Caco-2 (cell line): ENCODE results near the gene ZC3H6. TPM values are rescaled to one million over a fixed set of nuclear protein-coding genes. Genes with fewer than 3 reads are reported as not detected.

Experiments used
- BruUV-seq: library from RNA; stranded (reverse); fragments of 400-500 nt; replicated peaks from 2 replicates; lab custom pipeline; 2021; lab: Mats Ljungman, UMichigan
- CTCF ChIA-PET: fragments of 300-600 bp; sonication (Branson Sonifier 250); formaldehyde crosslinking; loops from one replicate; lab custom pipeline; 2022; ENCODE audit warnings: antibody characterized with exemption; lab: Charles Lee
- POLR2A ChIA-PET: fragments of 300-600 bp; sonication (Branson Sonifier 250); formaldehyde crosslinking; loops from one replicate; lab custom pipeline; 2022; ENCODE audit warnings: antibody characterized with exemption; lab: Charles Lee
- DNase-seq, 2 experiments: peaks; one replicate each; pipeline versions ENCODE4 v3.0.0 to v3.0.0-alpha.2; 2020 to 2022
- H3K27me3 ChIP-seq: replicated peaks from 2 replicates; pipeline ENCODE4 v1.6.0; 2011; ENCODE audit warnings: low read length; ENCODE audit not compliant: control insufficient read depth, insufficient read depth
- H3K36me3 ChIP-seq: 2 replicates; pipeline ENCODE4 v1.5.1; 2011; ENCODE audit warnings: low read length; ENCODE audit not compliant: control insufficient read depth, insufficient read depth
- H3K4me1 ChIP-seq: fragments of 250-450 bp; sonication (Bioruptor Pico); 2 replicates; pipeline ENCODE4 v1.5.1; 2020; ENCODE audit warnings: mild to moderate bottlenecking
- H3K4me3 ChIP-seq: 2 replicates; pipeline ENCODE4 v1.5.1; 2011; ENCODE audit warnings: low read depth, mild to moderate bottlenecking, control low read depth, low read length
- H3K9me3 ChIP-seq: fragments of 250-450 bp; sonication (Bioruptor Pico); 2 replicates; pipeline ENCODE4 v1.5.1; 2020; ENCODE audit warnings: mild to moderate bottlenecking, moderate library complexity
- H3K27ac Mint-ChIP-seq: one replicate; pipeline ENCODE4 v1.8.0; 2022; ENCODE audit warnings: mixed read lengths; ENCODE audit not compliant: unreplicated experiment
- H3K27me3 Mint-ChIP-seq: one replicate; pipeline ENCODE4 v1.8.0; 2022; ENCODE audit warnings: mixed read lengths; ENCODE audit not compliant: insufficient read depth, unreplicated experiment
- H3K36me3 Mint-ChIP-seq: one replicate; pipeline ENCODE4 v1.8.0; 2022; ENCODE audit warnings: mild to moderate bottlenecking, mixed read lengths; ENCODE audit not compliant: insufficient read depth, unreplicated experiment
- H3K4me1 Mint-ChIP-seq: one replicate; pipeline ENCODE4 v1.8.0; 2022; ENCODE audit warnings: low read depth, mixed read lengths; ENCODE audit not compliant: unreplicated experiment
- H3K4me3 Mint-ChIP-seq: one replicate; pipeline ENCODE4 v1.8.0; 2022; ENCODE audit warnings: mild to moderate bottlenecking, moderate library complexity, mixed read lengths; ENCODE audit not compliant: unreplicated experiment
- H3K9me3 Mint-ChIP-seq: one replicate; pipeline ENCODE4 v1.8.0; 2022; ENCODE audit warnings: mixed read lengths; ENCODE audit not compliant: unreplicated experiment
- intact Hi-C: fragments of 100-400 bp; cut with micrococcal nuclease; formaldehyde crosslinking; loops from one replicate; pipeline ENCODE4 v1.10.0; 2022; ENCODE audit not compliant: unreplicated experiment
- total RNA-seq: library from RNA; stranded (reverse); gene quantifications from 2 replicates; pipeline ENCODE4 v1.2.3, GENCODE V29; 2022
- TF ChIP-seq, protein P1 (sequence below), 2 experiments: fragments of 200-600 bp in 1 of 2; IDR thresholded peaks; 1 replicate in 1 of 2; 2 replicates in 1 of 2; pipeline versions ENCODE4 v1.5.1 to v1.8.0; 2011 to 2022; ENCODE audit warnings: antibody characterized with exemption in 1 of 2, control low read depth in 1 of 2, inconsistent platforms in 1 of 2, low read depth in 1 of 2, low read length in 1 of 2, mild to moderate bottlenecking in 1 of 2, moderate library complexity in 1 of 2; ENCODE audit not compliant: insufficient read depth in 1 of 2, severe bottlenecking in 1 of 2, unreplicated experiment in 1 of 2

The ZC3H6 gene
- total RNA-seq, 1 experiment from 2014 or later: 1.9 TPM

DNA sequence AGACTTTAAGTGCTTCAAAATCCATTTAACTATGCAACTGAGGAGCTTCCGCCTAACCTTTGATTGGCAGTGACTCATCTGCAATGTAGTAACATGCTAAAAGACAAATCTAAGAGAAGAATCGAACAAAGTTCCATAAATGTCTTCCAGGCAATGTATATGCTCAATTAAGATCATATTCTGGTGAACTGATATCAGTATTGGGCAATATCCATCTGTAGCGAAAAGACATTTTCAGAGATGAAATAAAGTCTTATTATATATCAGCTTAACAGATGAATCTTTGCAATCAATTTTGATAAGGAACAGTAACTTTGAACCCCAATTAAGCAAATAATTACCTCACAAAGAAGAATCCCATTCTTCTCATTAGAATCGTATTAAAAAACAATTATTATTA, 32.2 kb upstream of the ZC3H6 start:
- TF ChIP-seq, protein P1, sequence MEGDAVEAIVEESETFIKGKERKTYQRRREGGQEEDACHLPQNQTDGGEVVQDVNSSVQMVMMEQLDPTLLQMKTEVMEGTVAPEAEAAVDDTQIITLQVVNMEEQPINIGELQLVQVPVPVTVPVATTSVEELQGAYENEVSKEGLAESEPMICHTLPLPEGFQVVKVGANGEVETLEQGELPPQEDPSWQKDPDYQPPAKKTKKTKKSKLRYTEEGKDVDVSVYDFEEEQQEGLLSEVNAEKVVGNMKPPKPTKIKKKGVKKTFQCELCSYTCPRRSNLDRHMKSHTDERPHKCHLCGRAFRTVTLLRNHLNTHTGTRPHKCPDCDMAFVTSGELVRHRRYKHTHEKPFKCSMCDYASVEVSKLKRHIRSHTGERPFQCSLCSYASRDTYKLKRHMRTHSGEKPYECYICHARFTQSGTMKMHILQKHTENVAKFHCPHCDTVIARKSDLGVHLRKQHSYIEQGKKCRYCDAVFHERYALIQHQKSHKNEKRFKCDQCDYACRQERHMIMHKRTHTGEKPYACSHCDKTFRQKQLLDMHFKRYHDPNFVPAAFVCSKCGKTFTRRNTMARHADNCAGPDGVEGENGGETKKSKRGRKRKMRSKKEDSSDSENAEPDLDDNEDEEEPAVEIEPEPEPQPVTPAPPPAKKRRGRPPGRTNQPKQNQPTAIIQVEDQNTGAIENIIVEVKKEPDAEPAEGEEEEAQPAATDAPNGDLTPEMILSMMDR (IDR thresholded peaks at IDR 0.05; ENCODE audit: insufficient read depth in 1 of 2, low read depth in 1 of 2, low read length in 1 of 2, severe bottlenecking in 1 of 2, unreplicated experiment in 1 of 2): no peak
- Histone ChIP-seq H3K36me3 (no peaks in the 10 kb centered on the region; the same call in 1 of the 2 replicates), H3K4me1 (no peaks in the 10 kb centered on the region), H3K4me3 (no peak overlapping the region), H3K9me3 (no peaks in the 10 kb centered on the region), H3K27me3 (no peaks in the 10 kb centered on the region)
- ChIA-PET CTCF (no interaction called here), POLR2A (no interaction called here)
- no peaks in the 10 kb centered on the region for H3K9me3 Mint-ChIP-seq
- BruUV-seq: no TSS peak
- H3K4me3 Mint-ChIP-seq: no peak overlapping the region
- no peak for DNase-seq
- H3K27ac Mint-ChIP-seq: no peak overlapping the region
- no peaks in the 10 kb centered on the region for H3K4me1 Mint-ChIP-seq
- H3K36me3 Mint-ChIP-seq: peaks cover 12% of the 10 kb centered on the region
- intact Hi-C loops: no loop called here
- H3K27me3 Mint-ChIP-seq: no peaks in the 10 kb centered on the region

DNA sequence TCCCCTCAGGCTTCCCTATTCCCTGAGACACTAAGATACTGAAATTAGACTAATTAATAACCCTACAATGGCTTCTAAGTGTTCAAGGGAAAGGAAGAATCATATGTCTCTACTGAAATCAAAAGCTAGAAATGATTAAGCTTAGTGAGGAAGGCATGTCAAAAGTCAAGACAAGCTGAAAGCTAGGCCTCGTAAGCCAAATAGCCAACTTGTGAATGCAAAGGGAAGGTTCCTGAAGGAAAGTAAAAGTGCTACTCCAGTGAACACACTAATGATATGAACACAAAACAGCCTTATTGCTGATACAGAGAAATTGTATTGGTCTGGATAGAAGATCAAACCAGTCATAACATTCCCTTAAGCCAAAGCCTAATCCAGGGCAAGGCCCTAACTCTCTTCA, 30.5 kb upstream of the ZC3H6 start:
- H3K9me3 ChIP-seq: no peaks in the 10 kb centered on the region
- H3K4me3 ChIP-seq: no peak overlapping the region
- H3K4me1 ChIP-seq: no peaks in the 10 kb centered on the region
- intact Hi-C loops: no loop called here
- H3K36me3 ChIP-seq: no peaks in the 10 kb centered on the region; the same call in 1 of the 2 replicates
- peaks cover 13% of the 10 kb centered on the region for H3K36me3 Mint-ChIP-seq
- no peaks in the 10 kb centered on the region for H3K27me3 Mint-ChIP-seq
- H3K4me1 Mint-ChIP-seq: no peaks in the 10 kb centered on the region
- no peaks in the 10 kb centered on the region for H3K9me3 Mint-ChIP-seq
- no peak for DNase-seq
- BruUV-seq: no TSS peak
- POLR2A ChIA-PET: no interaction called here
- H3K4me3 Mint-ChIP-seq: no peak overlapping the region
- CTCF ChIA-PET: no interaction called here
- H3K27me3 ChIP-seq: no peaks in the 10 kb centered on the region
- TF ChIP-seq, protein P1 (IDR thresholded peaks at IDR 0.05; ENCODE audit: insufficient read depth in 1 of 2, low read depth in 1 of 2, low read length in 1 of 2, severe bottlenecking in 1 of 2, unreplicated experiment in 1 of 2): no peak
- H3K27ac Mint-ChIP-seq: no peak overlapping the region

DNA sequence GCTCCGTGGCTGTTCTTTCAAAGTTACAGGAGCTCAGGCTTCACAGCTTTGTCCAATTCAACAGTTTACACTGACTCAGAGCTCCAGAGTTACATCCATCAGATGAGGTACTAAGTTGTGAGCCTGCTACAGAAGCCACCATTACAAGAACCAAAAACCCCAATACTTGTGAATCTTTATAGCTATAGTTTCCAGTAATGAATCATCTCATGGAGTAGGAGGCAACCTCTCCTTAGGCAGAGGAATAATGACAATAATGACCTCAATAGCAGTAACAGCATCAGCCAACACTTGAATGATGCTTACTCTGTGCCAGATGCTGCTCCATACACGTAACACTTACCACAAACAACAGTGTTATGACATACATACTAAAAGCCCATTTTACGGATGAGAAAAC, 24.1 kb upstream of the ZC3H6 start:
- Mint-ChIP-seq H3K9me3 (no peaks in the 10 kb centered on the region), H3K27me3 (no peaks in the 10 kb centered on the region), H3K36me3 (peaks cover 20% of the 10 kb centered on the region), H3K4me3 (no peak overlapping the region), H3K4me1 (no peaks in the 10 kb centered on the region), H3K27ac (no peak overlapping the region)
- BruUV-seq: no TSS peak
- Histone ChIP-seq H3K4me1 (peaks cover 9% of the 10 kb centered on the region; the same call in 1 of the 2 replicates), H3K9me3 (no peaks in the 10 kb centered on the region), H3K36me3 (no peaks in the 10 kb centered on the region; the same call in 1 of the 2 replicates), H3K27me3 (no peaks in the 10 kb centered on the region), H3K4me3 (no peak overlapping the region)
- no peak for DNase-seq
- POLR2A ChIA-PET: no interaction called here
- CTCF ChIA-PET: no interaction called here
- intact Hi-C loops: loop anchor here (10.0 kb wide), 1 partner anchor 366 kb away; the partner anchor contains the start of gene ANAPC1
- TF ChIP-seq, protein P1 (IDR thresholded peaks at IDR 0.05; ENCODE audit: insufficient read depth in 1 of 2, low read depth in 1 of 2, low read length in 1 of 2, severe bottlenecking in 1 of 2, unreplicated experiment in 1 of 2): no peak
